Liver (tissue), 9 donors: ENCODE data around the gene EEFSEC. TPM values are rescaled to one million over a fixed set of nuclear protein-coding genes. Genes with fewer than 3 reads are reported as not detected.

Source experiments
- DNase-seq: peaks from one replicate; pipeline ENCODE4 v3.0.0-alpha.2; 2017; ENCODE audit warnings: low spot score
- H3K27ac ChIP-seq, 2 donors: one replicate each; pipeline ENCODE4 v1.7.0; 2013; ENCODE audit warnings: inconsistent platforms in 2 of 2, low read length in 2 of 2, control low read depth in 1 of 2, low read depth in 1 of 2, mild to moderate bottlenecking in 1 of 2
- H3K27me3 ChIP-seq, 4 donors: one replicate each; pipeline versions ENCODE4 v1.6.1 to v1.7.0; 2013; ENCODE audit warnings: low read length in 3 of 4, inconsistent platforms in 1 of 4, mild to moderate bottlenecking in 1 of 4, moderate library complexity in 1 of 4; ENCODE audit not compliant: control insufficient read depth in 4 of 4, insufficient read depth in 4 of 4
- H3K36me3 ChIP-seq, 4 donors: one replicate each; pipeline versions ENCODE4 v1.6.1 to v1.7.0; 2013; ENCODE audit warnings: low read length in 3 of 4, mild to moderate bottlenecking in 3 of 4, low read depth in 1 of 4, moderate library complexity in 1 of 4; ENCODE audit not compliant: control insufficient read depth in 4 of 4, insufficient read depth in 3 of 4
- H3K4me1 ChIP-seq, 4 donors: one replicate each; pipeline versions ENCODE4 v1.6.1 to v1.7.0; 2013; ENCODE audit warnings: low read length in 3 of 4, mild to moderate bottlenecking in 3 of 4, moderate library complexity in 1 of 4; ENCODE audit not compliant: control insufficient read depth in 4 of 4, insufficient read depth in 4 of 4
- H3K4me3 ChIP-seq, 3 donors: one replicate each; pipeline versions ENCODE4 v1.6.1 to v1.7.0; 2013; ENCODE audit warnings: low read length in 3 of 3, control low read depth in 1 of 3, low read depth in 1 of 3, mild to moderate bottlenecking in 1 of 3
- H3K9ac ChIP-seq, 2 donors: one replicate each; pipeline ENCODE4 v1.7.0; 2013; ENCODE audit warnings: low read length in 2 of 2, mild to moderate bottlenecking in 2 of 2, moderate library complexity in 2 of 2, control low read depth in 1 of 2, low read depth in 1 of 2
- H3K9me3 ChIP-seq, 4 donors: one replicate each; pipeline versions ENCODE4 v1.6.1 to v1.7.0; 2013; ENCODE audit warnings: low read length in 3 of 4; ENCODE audit not compliant: control insufficient read depth in 4 of 4
- CTCF ChIP-seq: fragments of 150-350 bp; IDR thresholded peaks from 2 replicates; pipeline ENCODE4 v1.5.1; 2017; ENCODE audit warnings: improper control_type of control experiment, low read depth, low read length; ENCODE audit not compliant: missing input control
- EGR1 ChIP-seq, 2 donors: IDR thresholded peaks; 2 replicates each; pipeline ENCODE4 v1.6.1; 2016 to 2018; ENCODE audit warnings: antibody characterized with exemption in 2 of 2, low read depth in 2 of 2
- FOXA1 ChIP-seq: IDR thresholded peaks from 2 replicates; pipeline ENCODE4 v1.6.1; 2016; ENCODE audit warnings: antibody characterized with exemption
- FOXA2 ChIP-seq: IDR thresholded peaks from 2 replicates; pipeline ENCODE4 v1.6.1; 2016; ENCODE audit warnings: antibody characterized with exemption
- GABPA ChIP-seq, 2 donors: IDR thresholded peaks in 1 of 2; conservative IDR thresholded peaks in 1 of 2; 2 replicates each; pipeline ENCODE4 v1.6.1; 2016; ENCODE audit warnings: antibody characterized with exemption in 2 of 2, mild to moderate bottlenecking in 1 of 2, moderate library complexity in 1 of 2
- HNF4A ChIP-seq, 2 donors: conservative IDR thresholded peaks; 2 replicates each; pipeline ENCODE4 v1.6.1; 2016; ENCODE audit warnings: antibody characterized with exemption in 2 of 2, mild to moderate bottlenecking in 2 of 2
- HNF4G ChIP-seq: IDR thresholded peaks from 2 replicates; pipeline ENCODE4 v1.6.1; 2016; ENCODE audit warnings: antibody characterized with exemption
- JUND ChIP-seq, 2 donors: IDR thresholded peaks; 2 replicates each; pipeline ENCODE4 v1.6.1; 2016; ENCODE audit warnings: antibody characterized with exemption in 2 of 2
- MAX ChIP-seq: IDR thresholded peaks from 2 replicates; pipeline ENCODE4 v1.6.1; 2016; ENCODE audit warnings: antibody characterized with exemption
- RAD21 ChIP-seq, 2 donors: IDR thresholded peaks; 2 replicates each; pipeline ENCODE4 v1.6.1; 2016; ENCODE audit warnings: antibody characterized with exemption in 2 of 2, mild to moderate bottlenecking in 2 of 2
- REST ChIP-seq: IDR thresholded peaks from 2 replicates; pipeline ENCODE4 v1.6.1; 2016; ENCODE audit warnings: antibody characterized with exemption, mild to moderate bottlenecking
- RXRA ChIP-seq, 2 donors: IDR thresholded peaks; 2 replicates each; pipeline ENCODE4 v1.6.1; 2017 to 2018; ENCODE audit warnings: antibody characterized with exemption in 2 of 2, mild to moderate bottlenecking in 1 of 2
- SP1 ChIP-seq: IDR thresholded peaks from 2 replicates; pipeline ENCODE4 v1.6.1; 2018; ENCODE audit warnings: antibody characterized with exemption, mild to moderate bottlenecking
- TAF1 ChIP-seq: conservative IDR thresholded peaks from 2 replicates; pipeline ENCODE4 v1.6.1; 2016; ENCODE audit warnings: antibody characterized with exemption, mild to moderate bottlenecking
- YY1 ChIP-seq: IDR thresholded peaks from 2 replicates; pipeline ENCODE4 v1.6.1; 2016; ENCODE audit warnings: antibody characterized with exemption, mild to moderate bottlenecking
- WGBS: extraction: QIAGEN DNeasy Blood & Tissue Kit; methylation state at CpG from one replicate; pipeline ENCODE4 v1.1.7; 2013; 5-methylcytosine and 5-hydroxymethylcytosine counted together
- polyA plus RNA-seq, 2 donors: library from polyadenylated mRNA; stranded (reverse) in 1 of 2; unstranded in 1 of 2; fragments of 200-250 nt in 1 of 2; fragments of >200 nt in 1 of 2; fragmentation: Nextera tagmentation in 1 of 2; extraction: Ambion mirVana in 1 of 2; gene quantifications; one replicate each; pipeline versions ENCODE4 v1.2.1 to v1.2.3, GENCODE V29; 2013 to 2015
- total RNA-seq, 2 donors: library from RNA; depleted of rRNA; stranded (reverse); fragments of >200 nt; gene quantifications; one replicate each; pipeline ENCODE4 v1.2.3, GENCODE V29; 2014
- donor health status: healthy.
- donor health status: healthy.
- donor health status: healthy.
- donor health status: healthy.
- donor health status: healthy.

EEFSEC gene
- total and polyA plus RNA-seq, 4 donors, result 8.4 to 13.1 (median 10.7) TPM

GRCh38 chr3:128354788-128355542 lies 201.7 kb downstream of the EEFSEC start:
- TF ChIP-seq YY1, result no peak
- TF ChIP-seq EGR1 (IDR thresholded peaks at IDR 0.05; ENCODE audit: low read depth in 2 of 2), result no peak
- TF ChIP-seq JUND (IDR thresholded peaks at IDR 0.05), result no peak
- TF ChIP-seq CTCF, result no peak
- no peak for TF ChIP-seq TAF1
- TF ChIP-seq GABPA (IDR thresholded peaks at IDR 0.05 in 1 of 2, conservative IDR thresholded peaks at IDR 0.05 in 1 of 2), result no peak
- TF ChIP-seq REST, result no peak
- no peak for TF ChIP-seq FOXA2
- no peak for TF ChIP-seq HNF4G
- no peaks in the 10 kb centered on the region for H3K27me3 ChIP-seq
- no peak for DNase-seq
- no peak overlapping the region for H3K4me3 ChIP-seq
- H3K9ac ChIP-seq, result no peak overlapping the region
- H3K4me1 ChIP-seq, result peaks cover 0 to 3% (median 0%) of the 10 kb centered on the region in 4 donors
- H3K9me3 ChIP-seq, result no peaks in the 10 kb centered on the region
- 89% methylated on average over 13 of the region's 13 CpGs for WGBS
- no peak overlapping the region for H3K27ac ChIP-seq
- H3K36me3 ChIP-seq, result peaks cover 0 to 7% (median 2%) of the 10 kb centered on the region in 4 donors

GRCh38 chr3:128355543-128355919 lies 202.2 kb downstream of the EEFSEC start:
- Histone ChIP-seq H3K9me3 (no peaks in the 10 kb centered on the region), H3K36me3 (peaks cover 0 to 7% (median 2%) of the 10 kb centered on the region in 4 donors), H3K27ac (no peak overlapping the region), H3K27me3 (no peaks in the 10 kb centered on the region), H3K9ac (no peak overlapping the region), H3K4me3 (no peak overlapping the region), H3K4me1 (peaks cover 0 to 1% (median 0%) of the 10 kb centered on the region in 4 donors)
- no peak for DNase-seq
- TF ChIP-seq EGR1 (IDR thresholded peaks at IDR 0.05; ENCODE audit: low read depth in 2 of 2) (no peak), TAF1 (no peak), FOXA1 (no peak), RXRA (IDR thresholded peaks at IDR 0.05) (no peak), GABPA (IDR thresholded peaks at IDR 0.05 in 1 of 2, conservative IDR thresholded peaks at IDR 0.05 in 1 of 2) (no peak), SP1 (no peak), RAD21 (IDR thresholded peaks at IDR 0.05) (no peak), CTCF (no peak), HNF4A (conservative IDR thresholded peaks at IDR 0.05) (no peak), REST (no peak), MAX (no peak), JUND (IDR thresholded peaks at IDR 0.05) (no peak), HNF4G (no peak), FOXA2 (no peak)
- WGBS, result 77% methylated on average over 2 of the region's 2 CpGs
